RWPE2 (cell line): Measurements from ENCODE around the gene CLEC2A.

Experiments
- ATAC-seq: fragments of 200-7000 bp; cut with Tn5 transposase; 3 replicates; pipeline ENCODE4 v1.9.1; 2021; ENCODE audit warnings: low read depth
- DNase-seq: peaks from one replicate; pipeline ENCODE4 v3.0.0-alpha.2; 2020; ENCODE audit warnings: low spot score
- H3K27ac ChIP-seq: fragments of 450-650 bp; 2 replicates; pipeline ENCODE4 v1.5.1; 2017; ENCODE audit warnings: mild to moderate bottlenecking; ENCODE audit not compliant: poor library complexity, severe bottlenecking
- H3K27me3 ChIP-seq: fragments of 250-450 bp; sonication (Bioruptor Pico); 2 replicates; pipeline ENCODE4 v1.5.1; 2021; ENCODE audit warnings: mild to moderate bottlenecking, moderate library complexity; ENCODE audit not compliant: insufficient read depth, poor library complexity, severe bottlenecking
- H3K36me3 ChIP-seq: fragments of 250-450 bp; sonication (Bioruptor Pico); 2 replicates; pipeline ENCODE4 v1.5.1; 2020; ENCODE audit warnings: low read depth, mild to moderate bottlenecking, moderate library complexity
- H3K4me1 ChIP-seq: fragments of 250-450 bp; sonication (Bioruptor Pico); 2 replicates; pipeline ENCODE4 v1.5.1; 2021; ENCODE audit warnings: mild to moderate bottlenecking, moderate library complexity; ENCODE audit not compliant: insufficient read depth, poor library complexity, severe bottlenecking
- H3K4me3 ChIP-seq: fragments of 250-450 bp; sonication (Bioruptor Pico); 2 replicates; pipeline ENCODE4 v1.5.1; 2021; ENCODE audit warnings: mild to moderate bottlenecking, moderate library complexity; ENCODE audit not compliant: severe bottlenecking
- H3K9me3 ChIP-seq: fragments of 250-450 bp; sonication (Bioruptor Pico); 2 replicates; pipeline ENCODE4 v1.5.1; 2021; ENCODE audit warnings: mild to moderate bottlenecking, moderate library complexity; ENCODE audit not compliant: severe bottlenecking
- CTCF ChIP-seq: fragments of 450-650 bp; IDR thresholded peaks from one replicate; pipeline ENCODE4 v1.5.1; 2017; ENCODE audit warnings: mild to moderate bottlenecking, moderate library complexity; ENCODE audit not compliant: poor library complexity, severe bottlenecking

Gene CLEC2A

GRCh38 chr12:9869307-9870161, 62.6 kb downstream of the CLEC2A start, which contains the start of gene CLEC2B:
Gene CLEC2B (minus strand): TSS chr12:9869354.
- no peak for TF ChIP-seq CTCF
- no peaks in the 10 kb centered on the region for H3K27me3 ChIP-seq
- H3K27ac ChIP-seq = peak within 1 kb of the TSS; percentile 42
- H3K4me3 ChIP-seq = peak within 1 kb of the TSS; percentile 26
- no peak for DNase-seq
- H3K36me3 ChIP-seq = no peaks in the 10 kb centered on the region
- peak; percentile 80 for ATAC-seq
- H3K4me1 ChIP-seq = peaks cover 12% of the 10 kb centered on the region
- no peaks in the 10 kb centered on the region for H3K9me3 ChIP-seq

GRCh38 chr12:9868951-9869306, 63.2 kb downstream of the CLEC2A start:
- H3K4me3 ChIP-seq = peak overlapping the region; percentile 26
- H3K9me3 ChIP-seq = no peaks in the 10 kb centered on the region
- no peaks in the 10 kb centered on the region for H3K27me3 ChIP-seq
- H3K36me3 ChIP-seq = no peaks in the 10 kb centered on the region
- ATAC-seq (no peak), DNase-seq (no peak)
- peaks cover 12% of the 10 kb centered on the region for H3K4me1 ChIP-seq
- peak overlapping the region; percentile 42 for H3K27ac ChIP-seq
- no peak for TF ChIP-seq CTCF

GRCh38 chr12:9868311-9868801, 63.8 kb downstream of the CLEC2A start:
- Histone ChIP-seq H3K9me3 (no peaks in the 10 kb centered on the region), H3K27ac (no peak overlapping the region), H3K36me3 (no peaks in the 10 kb centered on the region), H3K27me3 (no peaks in the 10 kb centered on the region), H3K4me1 (peaks cover 12% of the 10 kb centered on the region), H3K4me3 (no peak overlapping the region)
- ATAC-seq (no peak), DNase-seq (no peak)
- no peak for TF ChIP-seq CTCF

- H3K27me3 ChIP-seq = no peaks in the 10 kb centered on the region
- TF ChIP-seq CTCF = no peak
- no peaks in the 10 kb centered on the region for H3K36me3 ChIP-seq
- DNase-seq (no peak), ATAC-seq (no peak)
- peaks cover 12% of the 10 kb centered on the region for H3K4me1 ChIP-seq
- H3K9me3 ChIP-seq = no peaks in the 10 kb centered on the region
- H3K4me3 ChIP-seq = no peak overlapping the region
- no peak overlapping the region for H3K27ac ChIP-seq
These were observed 64.6 kb downstream of the CLEC2A start for GRCh38 chr12:9867531-9867930.

- Histone ChIP-seq H3K27me3 (no peaks in the 10 kb centered on the region), H3K4me3 (no peak overlapping the region), H3K4me1 (peaks cover 5% of the 10 kb centered on the region), H3K36me3 (no peaks in the 10 kb centered on the region), H3K27ac (no peak overlapping the region), H3K9me3 (no peaks in the 10 kb centered on the region)
- DNase-seq = no peak
- no peak for ATAC-seq
- no peak for TF ChIP-seq CTCF
These were observed 65.3 kb downstream of the CLEC2A start for GRCh38 chr12:9866860-9867269.
